ENCODE measurements around the gene ZNF436.
A peak's percentile ranks its signal among the peaks of the same experiment; 100 is the strongest.
"Not testable (repeated sequence)": the region's sequence is repeated elsewhere in the genome, so short reads cannot be mapped to it uniquely, and the experiment has no call there.

The ZNF436 gene

DNA sequence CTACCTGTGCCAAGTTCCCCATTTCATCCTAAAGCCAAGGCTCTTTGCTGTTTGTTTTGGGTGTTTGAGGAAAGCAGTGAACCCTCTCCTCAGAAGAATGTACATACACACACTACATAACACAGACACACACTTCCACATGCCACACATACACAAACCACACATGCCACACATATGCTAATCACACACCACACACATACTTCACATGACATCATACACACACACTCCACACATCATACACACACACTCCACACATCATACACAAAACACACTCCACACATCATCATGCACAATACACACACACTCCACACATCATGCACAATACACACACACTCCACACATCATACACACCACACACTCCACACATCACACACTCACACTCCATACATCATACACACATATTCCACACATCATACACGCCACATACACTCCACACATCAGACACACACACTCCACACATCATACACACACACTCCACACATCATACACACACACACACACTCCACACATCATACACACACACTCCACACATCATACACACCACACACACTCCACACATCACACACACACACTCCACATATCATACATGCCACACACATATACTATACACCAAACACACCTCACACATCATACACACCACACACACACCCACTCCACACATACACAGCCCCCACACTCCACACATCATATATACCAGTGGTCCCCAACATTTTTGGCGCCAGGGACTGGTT lies 22.7 kb upstream of the ZNF436 start:
- no peak for DNase-seq

- peak; percentile 70 to 76 for DNase-seq
Observed at GRCh38 chr1:23389837-23390321, 20.2 kb upstream of the ZNF436 start.

DNA sequence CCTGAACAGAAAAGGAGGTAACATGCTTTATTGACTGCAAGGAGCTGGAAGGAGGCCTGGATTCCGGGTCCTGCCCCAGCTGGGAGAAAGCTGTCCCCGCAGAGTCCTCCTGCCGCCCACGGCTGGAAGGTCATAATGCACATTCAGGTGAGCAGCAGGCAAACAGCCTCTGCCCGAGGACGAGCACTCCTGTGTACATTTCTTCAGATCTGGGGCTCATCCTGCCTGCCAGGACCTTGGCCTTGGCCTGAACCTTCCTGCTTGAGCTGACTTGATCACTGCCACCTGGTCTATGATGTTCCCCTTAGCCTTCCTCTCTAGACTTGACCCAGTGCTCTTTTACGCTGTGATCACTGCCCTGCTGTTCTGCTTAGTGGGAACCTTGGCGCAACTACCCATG lies 17.9 kb upstream of the ZNF436 start:
- DNase-seq = no peak

- DNase-seq = no peak
Observed at GRCh38 chr1:23385119-23385621, 15.5 kb upstream of the ZNF436 start.

DNA sequence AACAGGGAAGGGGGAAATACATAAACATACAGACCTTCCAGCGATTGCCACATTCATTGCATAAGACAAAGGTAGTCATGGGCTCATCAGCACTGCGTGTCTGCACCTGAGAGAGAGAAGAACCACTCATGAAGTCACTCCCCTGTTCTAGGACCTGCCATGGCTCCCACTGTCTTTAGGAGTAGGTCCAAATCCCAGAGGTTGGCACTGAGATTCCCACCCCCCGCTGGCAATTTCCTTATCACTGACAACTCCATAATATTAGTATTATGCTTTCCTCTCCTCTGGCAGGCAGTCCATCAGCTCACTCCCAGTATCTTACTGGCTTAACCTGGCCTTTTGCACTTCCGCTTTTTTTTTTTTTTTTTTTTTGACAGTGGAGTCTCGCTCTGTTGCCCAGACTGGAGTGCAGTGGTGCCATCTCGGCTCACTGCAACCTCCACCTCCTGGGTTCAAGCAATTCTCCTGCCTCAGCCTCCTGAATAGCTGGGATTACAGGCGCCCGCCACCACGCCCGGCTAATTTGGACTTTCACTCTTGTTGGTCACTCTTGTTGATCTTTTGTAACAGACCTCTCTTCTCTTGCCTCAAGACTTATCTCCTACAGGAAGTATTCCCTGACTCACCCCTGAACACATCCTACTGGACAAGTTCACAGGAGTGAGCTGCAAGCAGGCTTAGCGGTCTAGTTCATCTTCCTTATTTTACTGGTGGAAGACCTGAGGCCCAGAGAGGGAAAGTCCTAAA lies 14.8 kb upstream of the ZNF436 start:
- DNase-seq = no peak

- DNase-seq = no peak
Observed at GRCh38 chr1:23383577-23384311, 14.1 kb upstream of the ZNF436 start.

DNA sequence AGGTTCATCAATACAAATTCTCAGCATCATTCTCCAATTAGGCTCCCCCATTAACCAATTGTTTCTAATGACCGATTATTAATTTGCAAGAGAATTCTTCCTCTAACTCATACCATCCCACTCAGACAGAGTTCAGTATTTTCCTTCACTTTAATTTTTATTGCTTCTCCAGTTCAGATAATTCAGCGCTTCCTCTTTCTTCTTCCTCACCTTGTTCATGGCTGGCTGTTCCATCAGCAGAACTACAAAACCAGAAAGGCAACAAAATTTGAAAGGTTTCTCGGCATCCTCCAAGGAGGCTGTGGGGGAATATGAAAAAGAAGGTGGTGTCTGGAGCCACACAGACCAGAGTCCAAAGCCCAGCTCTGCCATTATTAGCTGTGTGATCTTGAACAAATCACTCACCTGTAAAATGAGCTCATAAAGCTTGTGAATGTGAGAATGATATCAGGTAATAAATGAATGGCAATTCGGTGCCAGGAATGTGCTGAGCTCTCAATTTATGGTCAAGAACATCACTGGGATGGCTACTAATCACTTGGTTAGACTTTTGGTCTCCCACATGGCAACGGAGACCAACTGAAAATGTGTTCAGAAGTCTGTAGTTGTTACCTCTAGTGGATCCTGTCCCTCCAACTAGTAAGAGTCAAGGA lies 11.7 kb upstream of the ZNF436 start:
- DNase-seq = no peak

DNA sequence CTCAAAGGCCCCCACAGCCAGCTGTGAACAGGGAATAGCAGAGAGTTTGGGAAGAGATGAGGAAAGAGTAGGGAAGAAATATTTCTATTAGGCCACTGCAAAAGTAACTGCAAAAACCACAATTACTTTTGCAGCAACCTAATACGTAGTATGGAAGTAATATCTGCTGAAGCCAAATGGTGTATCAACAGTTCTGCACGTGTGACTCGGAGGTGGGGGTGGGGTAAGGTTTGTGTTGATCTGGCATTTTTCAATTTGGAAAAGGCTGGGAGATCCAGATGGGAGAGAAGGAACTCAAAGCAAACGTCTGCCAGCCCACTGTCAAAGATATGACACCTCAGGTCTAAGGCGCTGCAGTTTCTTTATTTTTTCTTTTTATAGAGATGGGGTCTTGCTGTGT lies 11.1 kb upstream of the ZNF436 start:
- DNase-seq = no peak

DNA sequence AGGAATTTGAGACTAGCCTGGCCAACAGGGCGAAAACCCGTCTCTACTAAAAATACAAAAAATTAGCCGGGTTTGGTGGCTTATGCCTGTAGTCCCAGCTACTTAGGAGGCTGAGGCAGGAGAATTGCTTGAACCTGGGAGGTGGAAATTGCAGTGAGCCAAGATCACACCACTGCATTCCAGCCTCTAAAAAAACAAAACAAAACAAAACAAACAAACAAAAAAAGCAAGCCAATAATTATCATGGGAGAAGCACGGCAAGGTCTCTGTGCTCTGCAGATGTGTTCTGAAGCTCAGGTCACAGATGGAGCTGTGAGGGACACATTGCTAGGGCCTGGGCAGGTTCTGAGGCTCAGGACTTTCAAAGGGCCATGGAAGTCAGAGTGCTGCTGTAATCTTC lies 10.6 kb upstream of the ZNF436 start:
- DNase-seq = not testable (repeated sequence)

- DNase-seq = no peak
Observed at GRCh38 chr1:23376890-23377811, 7.5 kb upstream of the ZNF436 start.

DNA sequence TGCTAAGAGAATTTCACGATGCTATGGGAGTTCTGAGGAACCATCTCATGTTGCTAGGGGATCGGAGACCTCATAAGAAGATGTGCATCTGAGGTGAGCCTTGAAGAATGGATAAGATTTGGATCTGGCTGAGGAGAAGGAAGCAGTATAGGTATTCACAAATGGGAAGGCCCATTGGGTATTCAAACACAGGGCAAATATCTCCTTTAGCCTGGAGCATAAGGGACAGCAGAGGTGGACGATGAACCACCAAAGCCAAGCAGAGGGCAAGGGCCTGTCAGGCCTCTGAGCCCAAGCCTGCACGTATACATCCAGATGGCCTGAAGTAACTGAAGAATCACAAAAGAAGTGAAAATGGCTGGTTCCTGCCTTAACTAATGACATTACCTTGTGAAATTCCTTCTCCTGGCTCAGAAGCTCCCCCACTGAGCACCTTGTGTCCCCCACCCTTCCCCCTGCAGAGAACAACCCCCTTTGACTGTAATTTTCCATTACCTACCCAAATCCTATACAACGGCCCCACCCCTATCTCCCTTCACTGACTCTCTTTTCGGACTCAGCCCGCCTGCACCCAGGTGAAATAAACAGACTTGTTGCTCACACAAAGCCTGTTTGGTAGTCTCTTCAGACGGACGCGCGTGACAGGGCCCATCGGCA lies 4.6 kb upstream of the ZNF436 start:
- DNase-seq = not testable (repeated sequence)

GRCh38 chr1:23371987-23372880 lies 2.6 kb upstream of the ZNF436 start:
- DNase-seq = no peak

DNA sequence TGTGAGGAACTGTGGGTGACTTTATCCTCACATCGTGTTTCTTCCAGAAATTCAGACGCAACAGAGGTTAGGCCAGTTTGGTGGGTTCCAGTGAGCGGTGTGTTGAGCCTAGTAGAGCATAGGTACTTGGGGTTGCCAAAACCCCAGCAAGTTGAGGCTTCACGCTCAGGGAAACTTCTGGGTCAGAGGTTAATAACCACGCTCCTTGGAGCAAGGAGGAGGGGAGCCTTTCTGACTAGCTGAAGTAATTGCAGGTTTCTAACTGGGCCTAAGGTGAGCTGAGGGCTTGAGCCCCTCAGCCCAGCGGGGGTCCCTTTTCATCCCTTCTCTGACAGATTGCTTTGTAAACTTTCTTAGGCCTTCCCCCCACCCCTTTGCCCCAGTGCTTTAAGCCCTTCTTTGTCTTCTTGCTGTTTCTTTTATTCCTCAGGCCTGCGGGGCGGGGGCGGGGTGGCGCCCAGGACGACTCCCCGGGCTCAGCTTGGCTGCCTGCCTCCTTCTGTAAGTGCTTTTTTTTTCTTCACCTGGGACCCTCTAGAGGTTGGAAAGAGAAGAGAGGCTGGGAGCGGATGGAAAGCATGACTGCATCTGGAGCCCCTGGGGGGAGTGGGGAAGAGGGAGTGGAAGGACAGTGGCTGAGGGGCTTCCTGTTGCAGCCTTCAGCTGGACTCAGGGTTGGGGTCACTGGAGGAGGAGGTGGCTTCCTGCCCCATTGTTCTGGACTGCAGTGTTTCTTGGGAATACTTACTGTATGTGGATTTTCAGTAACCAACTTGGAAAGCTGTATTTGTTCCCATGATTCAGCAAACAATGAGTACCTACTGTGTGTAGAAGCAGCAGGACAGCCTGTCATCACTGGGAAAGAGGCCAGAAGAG lies 1.3 kb upstream of the ZNF436 start:
- DNase-seq = no peak

- no peak for DNase-seq
Observed at GRCh38 chr1:23370330-23370708, 683 bp upstream of the ZNF436 start.

GRCh38 chr1:23368562-23369334 lies 888 bp downstream of the ZNF436 start:
- DNase-seq = peak; percentile 81 to 86

GRCh38 chr1:23367791-23368561 lies 1.7 kb downstream of the ZNF436 start:
- DNase-seq = peak; percentile 99

GRCh38 chr1:23367451-23367790 lies 2.2 kb downstream of the ZNF436 start:
- peak; percentile 9 to 31 for DNase-seq

- DNase-seq = no peak
Observed at GRCh38 chr1:23366598-23366997, 3.0 kb downstream of the ZNF436 start.
